SK-N-SH treated with all-trans-retinoic acid at 6 μM for 48 hours (cell line): Measurements from ENCODE around the gene PEX11G.

Experiments
- ARNTL ChIP-seq: fragments of 450-650 bp; formaldehyde crosslinking; IDR thresholded peaks from 2 replicates; pipeline ENCODE4 v1.5.0; 2020; ENCODE audit warnings: low read depth, mild to moderate bottlenecking, moderate library complexity, borderline replicate concordance
- CREB5 ChIP-seq: fragments of 250-450 bp; sonication (Bioruptor Pico); IDR thresholded peaks from 2 replicates; pipeline ENCODE4 v1.5.1; 2020; ENCODE audit warnings: low read depth, mild to moderate bottlenecking, moderate library complexity
- GLIS3 ChIP-seq: fragments of 250-450 bp; sonication (Bioruptor Pico); IDR thresholded peaks from 2 replicates; pipeline ENCODE4 v1.5.0; 2020; ENCODE audit warnings: mild to moderate bottlenecking, moderate library complexity
- OSR1 ChIP-seq: fragments of 250-450 bp; sonication (Bioruptor Pico); IDR thresholded peaks from 2 replicates; pipeline ENCODE4 v1.8.0; 2022; ENCODE audit warnings: moderate library complexity, mild to moderate bottlenecking, inconsistent platforms
- PATZ1 ChIP-seq: fragments of 250-450 bp; sonication (Bioruptor Pico); IDR thresholded peaks from 2 replicates; pipeline ENCODE4 v1.8.0; 2020; ENCODE audit warnings: mild to moderate bottlenecking, moderate library complexity, borderline replicate concordance
- RARB ChIP-seq: fragments of 250-450 bp; sonication (Bioruptor Pico); IDR thresholded peaks from 2 replicates; pipeline ENCODE4 v1.8.0; 2021; ENCODE audit warnings: mild to moderate bottlenecking, moderate library complexity
- SNAI2 ChIP-seq: fragments of 250-450 bp; sonication (Bioruptor Pico); IDR thresholded peaks from 2 replicates; pipeline ENCODE4 v1.5.0; 2020; ENCODE audit warnings: mild to moderate bottlenecking, moderate library complexity
- TSHZ2 ChIP-seq: fragments of 250-450 bp; sonication (Bioruptor Pico); IDR thresholded peaks from 2 replicates; pipeline ENCODE4 v1.5.0; 2020; ENCODE audit warnings: mild to moderate bottlenecking, moderate library complexity
- ZFP3 ChIP-seq: fragments of 250-450 bp; sonication (Bioruptor Pico); IDR thresholded peaks from 2 replicates; pipeline ENCODE4 v1.5.0; 2020; ENCODE audit warnings: mild to moderate bottlenecking, moderate library complexity
- ZFP30 ChIP-seq: fragments of 450-650 bp; formaldehyde crosslinking; IDR thresholded peaks from 2 replicates; pipeline ENCODE4 v1.5.0; 2022; ENCODE audit warnings: mild to moderate bottlenecking, moderate library complexity
- ZNF70 ChIP-seq: fragments of 450-650 bp; formaldehyde crosslinking; IDR thresholded peaks from 2 replicates; pipeline ENCODE4 v1.5.0; 2020; ENCODE audit warnings: mild to moderate bottlenecking, moderate library complexity
- ZNF8 ChIP-seq: fragments of 450-650 bp; formaldehyde crosslinking; IDR thresholded peaks from 2 replicates; pipeline ENCODE4 v1.5.0; 2020; ENCODE audit warnings: mild to moderate bottlenecking, moderate library complexity

GRCh38 chr19:7500811-7501450 lies 12.1 kb upstream of the PEX11G start:
- TF ChIP-seq ZNF70 (CRISPR knock-in tag) (0 out of 2 replicates have a peak, but pooled peaks have one; percentile 24), SNAI2 (CRISPR knock-in tag) (0 out of 2 replicates have a peak, but pooled peaks have one; percentile 29), ZFP3 (CRISPR knock-in tag) (peak; percentile 74; the same call in 1 of the 2 replicates), ZFP30 (no peak), ARNTL (no peak), GLIS3 (CRISPR knock-in tag) (no peak), CREB5 (CRISPR knock-in tag) (no peak), PATZ1 (CRISPR knock-in tag) (no peak), ZNF8 (no peak), OSR1 (no peak), RARB (no peak), TSHZ2 (CRISPR knock-in tag) (peak; percentile 89)
